ELR (cell line): ENCODE data around the gene SPEM3.
"Not testable (repeated sequence)": the region's sequence is repeated elsewhere in the genome, so short reads cannot be mapped to it uniquely, and the experiment has no call there.

Experiments
- DNase-seq: peaks from one replicate; pipeline ENCODE4 v3.0.0-alpha.2; 2015; ENCODE audit warnings: low read depth

SPEM3 gene

GRCh38 chr17:7474767-7475166 is 46.1 kb downstream of the SPEM3 start:
- DNase-seq: not testable (repeated sequence)

- DNase-seq: peak; percentile 49
These were observed 47.2 kb downstream of the SPEM3 start for GRCh38 chr17:7475764-7476422.

DNA sequence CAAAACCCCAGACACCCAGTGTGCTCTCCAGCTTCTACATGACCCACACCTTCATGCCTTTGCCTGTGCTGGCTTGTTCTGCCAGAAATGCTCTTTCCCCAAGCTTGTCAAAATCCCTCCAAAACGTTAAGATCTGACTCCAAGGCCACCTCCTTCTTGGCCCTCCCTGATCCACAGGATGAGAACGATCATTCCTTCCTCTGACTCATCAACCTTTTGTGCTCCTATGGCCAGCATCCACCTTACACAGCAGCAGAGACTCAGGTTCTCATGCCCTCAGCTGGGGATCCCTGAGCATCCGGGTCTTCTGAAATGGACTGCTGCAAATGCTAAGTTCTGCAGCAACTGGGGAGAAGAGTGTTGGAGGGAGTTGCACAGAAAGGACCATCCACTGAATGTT is 47.8 kb downstream of the SPEM3 start:
- peak; percentile 87 for DNase-seq

DNA sequence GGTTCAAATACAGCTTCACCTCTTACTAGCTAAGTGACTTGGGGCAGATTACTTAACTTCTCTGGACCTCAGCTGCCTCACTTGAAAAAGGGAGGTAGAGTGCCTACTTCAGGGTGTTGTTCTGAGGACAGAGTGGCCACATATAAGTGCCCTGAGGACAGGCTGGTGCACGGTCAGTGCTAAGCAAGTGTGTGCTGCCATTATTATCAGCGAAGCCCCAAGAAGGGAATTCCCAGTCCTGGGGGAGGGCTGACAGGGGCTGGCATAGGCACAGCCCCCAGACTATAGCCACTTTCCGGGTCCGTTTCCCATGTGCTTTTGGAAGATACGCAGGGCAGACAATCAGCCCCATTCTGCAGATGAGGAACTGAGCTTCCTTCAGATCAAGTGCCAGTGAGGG is 48.3 kb downstream of the SPEM3 start:
- no peak for DNase-seq

- peak; percentile 77 for DNase-seq
These were observed 49.0 kb downstream of the SPEM3 start for GRCh38 chr17:7477392-7478275.

DNA sequence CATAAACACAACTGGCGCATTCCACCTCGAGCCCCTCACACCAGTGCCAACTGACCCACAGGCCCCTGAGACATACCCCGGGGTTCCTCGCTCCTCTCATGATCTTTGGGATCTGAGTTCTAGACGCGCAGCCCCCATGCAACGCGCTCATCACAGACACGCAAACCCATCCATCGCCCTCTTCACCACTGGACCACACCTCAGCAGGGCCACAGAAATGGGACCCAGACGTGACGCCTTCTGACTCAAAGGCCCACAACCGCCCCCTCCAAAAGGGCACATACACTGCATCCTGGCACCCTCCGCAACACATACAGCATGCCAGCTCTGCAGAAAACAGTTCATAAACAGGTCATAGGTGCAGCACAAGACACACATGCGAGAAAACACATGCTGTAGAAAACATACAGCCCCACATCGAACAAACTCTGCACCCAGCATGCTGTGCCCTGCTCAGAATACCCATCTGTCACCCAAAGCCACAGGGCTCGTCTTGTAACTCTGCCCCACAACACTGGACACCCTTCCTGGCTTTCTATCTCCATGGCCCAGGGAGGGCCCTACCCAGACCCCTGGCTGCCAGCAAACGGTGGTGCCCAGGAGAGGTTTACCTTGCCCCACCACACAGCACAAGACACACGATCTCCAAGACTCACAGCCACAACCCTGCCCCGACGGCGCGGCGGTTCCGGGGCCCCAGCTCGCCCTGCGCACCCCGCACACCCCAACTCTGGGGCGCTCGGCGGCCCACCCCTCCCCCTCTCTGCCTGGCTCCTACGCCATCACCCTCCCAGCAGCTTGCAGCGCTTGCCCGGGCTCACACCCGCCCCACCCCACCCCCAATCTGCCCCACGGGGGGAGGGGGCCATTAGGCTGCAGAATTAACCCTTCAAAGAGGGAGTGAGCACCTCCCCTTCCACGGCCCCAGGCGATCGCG is 49.9 kb downstream of the SPEM3 start:
- peak; percentile 50 for DNase-seq

GRCh38 chr17:7479213-7480088 is 50.8 kb downstream of the SPEM3 start, which contains the start of gene ZBTB4:
TSS of gene ZBTB4 (minus strand) at chr17:7479631. CDS start at chr17:7466801, 12,830 bp downstream.
- DNase-seq: peak; percentile 67

GRCh38 chr17:7480089-7480384 is 51.4 kb downstream of the SPEM3 start:
- no peak for DNase-seq

GRCh38 chr17:7481275-7481674 is 52.6 kb downstream of the SPEM3 start, which contains the start of gene SLC35G6:
TSS of gene SLC35G6 (plus strand) at chr17:7481446. CDS start at chr17:7481517, 71 bp downstream.
- not testable (repeated sequence) for DNase-seq

DNA sequence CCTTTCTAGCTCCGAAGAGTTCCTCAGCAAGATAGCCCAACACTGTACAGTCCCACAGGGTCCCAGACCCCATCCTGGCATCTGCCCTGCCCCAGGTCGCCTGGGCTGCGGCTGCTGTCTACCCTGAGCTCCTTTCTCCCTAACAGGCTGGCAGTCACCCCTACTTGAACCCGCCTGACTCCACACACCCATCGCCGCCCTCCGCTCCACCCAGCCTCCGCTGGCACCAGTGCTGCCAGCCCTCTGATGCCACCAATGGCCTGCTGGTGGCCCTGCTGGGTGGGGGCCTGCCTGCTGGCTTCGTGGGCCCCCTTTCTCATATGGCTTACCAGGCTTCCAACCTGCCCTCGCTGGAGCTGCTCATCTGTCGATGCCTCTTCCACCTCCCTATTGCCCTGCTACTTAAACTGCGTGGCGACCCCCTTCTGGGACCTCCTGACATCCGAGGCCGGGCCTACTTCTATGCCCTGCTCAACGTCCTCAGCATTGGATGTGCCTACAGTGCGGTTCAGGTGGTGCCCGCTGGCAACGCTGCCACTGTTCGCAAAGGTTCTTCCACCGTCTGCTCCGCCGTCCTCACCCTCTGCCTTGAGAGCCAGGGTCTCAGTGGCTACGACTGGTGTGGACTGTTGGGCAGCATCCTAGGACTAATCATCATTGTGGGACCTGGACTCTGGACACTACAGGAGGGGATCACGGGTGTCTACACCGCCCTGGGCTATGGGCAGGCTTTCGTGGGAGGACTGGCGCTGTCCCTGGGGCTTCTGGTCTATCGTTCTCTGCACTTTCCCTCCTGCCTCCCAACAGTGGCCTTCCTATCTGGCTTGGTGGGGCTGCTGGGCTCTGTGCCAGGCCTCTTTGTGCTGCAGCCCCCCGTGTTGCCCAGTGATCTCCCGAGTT is 53.4 kb downstream of the SPEM3 start:
- DNase-seq: not testable (repeated sequence)
